Activated CD8-positive, alpha-beta T cell treated with anti-CD3 and anti-CD28 coated beads for 36 hours (primary cell): ENCODE measurements around the gene ARHGEF1. TPM values are rescaled to one million over a fixed set of nuclear protein-coding genes. Genes with fewer than 3 reads are reported as not detected.
A peak's percentile ranks its signal among the peaks of the same experiment; 100 is the strongest.

Experiments
- ATAC-seq: fragments of 200-7000 bp; cut with Tn5 transposase; one replicate; pipeline ENCODE4 v1.10.0; 2021; ENCODE audit warnings: mild to moderate bottlenecking, moderate library complexity
- CTCF ChIA-PET: fragments of 350-600 bp; sonication (Branson Sonifier 250); formaldehyde crosslinking; loops from one replicate; lab custom pipeline; 2021; ENCODE audit warnings: antibody characterized with exemption; lab: Charles Lee
- POLR2A ChIA-PET: fragments of 350-600 bp; sonication (Branson Sonifier 250); formaldehyde crosslinking; loops from one replicate; lab custom pipeline; 2021; ENCODE audit warnings: antibody characterized with exemption; lab: Charles Lee
- DNase-seq: peaks from one replicate; pipeline ENCODE4 v3.0.0-alpha.2; 2020
- H3K27ac Mint-ChIP-seq: one replicate; pipeline ENCODE4 v1.8.0; 2021; ENCODE audit warnings: mild to moderate bottlenecking, mixed read lengths
- H3K27me3 Mint-ChIP-seq: one replicate; pipeline ENCODE4 v1.8.0; 2021; ENCODE audit warnings: mixed read lengths
- H3K36me3 Mint-ChIP-seq: one replicate; pipeline ENCODE4 v1.8.0; 2021; ENCODE audit warnings: low read depth, mixed read lengths
- H3K4me1 Mint-ChIP-seq: one replicate; pipeline ENCODE4 v1.8.0; 2021; ENCODE audit warnings: low read depth, mixed read lengths
- H3K4me3 Mint-ChIP-seq: one replicate; pipeline ENCODE4 v1.8.0; 2021; ENCODE audit warnings: mild to moderate bottlenecking, moderate library complexity, mixed read lengths
- H3K9me3 Mint-ChIP-seq: one replicate; pipeline ENCODE4 v1.8.0; 2021; ENCODE audit warnings: mixed read lengths
- CTCF ChIP-seq: fragments of 200-600 bp; IDR thresholded peaks from one replicate; pipeline ENCODE4 v1.8.0; 2022; ENCODE audit warnings: antibody characterized with exemption, mild to moderate bottlenecking
- intact Hi-C: fragments of 100-400 bp; cut with micrococcal nuclease; formaldehyde crosslinking; loops from one replicate; pipeline ENCODE4 v1.10.0; 2022
- total RNA-seq, 2 experiments: library from RNA; stranded (reverse); gene quantifications; one replicate each; pipeline ENCODE4 v1.2.3, GENCODE V29; 2021

The ARHGEF1 gene
- total RNA-seq, 2 experiments from 2014 or later, result 307 to 308 TPM

GRCh38 chr19:41880329-41880708 is 2.7 kb upstream of the ARHGEF1 start:
- peaks cover 17% of the 10 kb centered on the region for H3K36me3 Mint-ChIP-seq
- H3K9me3 Mint-ChIP-seq, result no peaks in the 10 kb centered on the region
- H3K27ac Mint-ChIP-seq, result no peak overlapping the region
- ATAC-seq (no peak), DNase-seq (no peak)
- no peaks in the 10 kb centered on the region for H3K27me3 Mint-ChIP-seq
- H3K4me1 Mint-ChIP-seq, result peaks cover 60% of the 10 kb centered on the region
- CTCF ChIA-PET, result interaction anchor here (1.0 kb wide), 1 partner anchor 20 kb away, joined by 3 read pairs; the partner anchor contains the start of gene RPS19
- intact Hi-C loops, result no loop called here
- no peak overlapping the region for H3K4me3 Mint-ChIP-seq
- POLR2A ChIA-PET, result interaction anchor here (0.8 to 13.9 kb wide), 4 partner anchors 8 to 26 kb away, joined by 3 to 282 read pairs (median 32); partner anchors contain the start of genes CD79A and RPS19
- TF ChIP-seq CTCF, result no peak

DNA sequence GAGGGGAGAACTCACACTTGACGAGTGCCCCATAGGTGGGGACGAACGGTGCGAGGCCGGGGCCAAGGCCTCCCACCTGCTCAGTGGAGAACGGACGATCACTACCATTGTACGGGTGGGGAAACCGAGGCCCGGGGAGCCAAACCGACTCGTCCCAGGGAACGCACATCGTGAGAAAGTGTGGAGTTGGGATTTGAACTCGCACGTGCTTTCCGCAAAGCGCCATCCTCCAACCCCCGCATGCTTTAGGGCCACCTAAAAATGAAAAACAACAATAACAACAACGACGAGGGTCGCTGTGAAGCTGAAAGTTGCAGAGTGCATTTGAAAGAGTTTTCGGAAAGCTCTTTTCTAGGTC is 458 bp downstream of the ARHGEF1 start:
- Mint-ChIP-seq H3K27ac (peak overlapping the region; percentile 94), H3K4me3 (peak overlapping the region; percentile 73), H3K27me3 (no peaks in the 10 kb centered on the region), H3K36me3 (peaks cover 31% of the 10 kb centered on the region), H3K4me1 (peaks cover 49% of the 10 kb centered on the region), H3K9me3 (no peaks in the 10 kb centered on the region)
- intact Hi-C loops, result no loop called here
- ATAC-seq (no peak), DNase-seq (peak; percentile 28)
- TF ChIP-seq CTCF, result no peak
- POLR2A ChIA-PET, result interaction anchor here (1.0 to 13.9 kb wide), 6 partner anchors 11 to 75 kb away, joined by 3 to 282 read pairs (median 33); partner anchors contain the start of genes CD79A and RPS19
- CTCF ChIA-PET, result interaction anchor here (6.3 kb wide), 1 partner anchor 10 kb away, joined by 61 read pairs; no protein-coding TSS in a partner anchor

DNA sequence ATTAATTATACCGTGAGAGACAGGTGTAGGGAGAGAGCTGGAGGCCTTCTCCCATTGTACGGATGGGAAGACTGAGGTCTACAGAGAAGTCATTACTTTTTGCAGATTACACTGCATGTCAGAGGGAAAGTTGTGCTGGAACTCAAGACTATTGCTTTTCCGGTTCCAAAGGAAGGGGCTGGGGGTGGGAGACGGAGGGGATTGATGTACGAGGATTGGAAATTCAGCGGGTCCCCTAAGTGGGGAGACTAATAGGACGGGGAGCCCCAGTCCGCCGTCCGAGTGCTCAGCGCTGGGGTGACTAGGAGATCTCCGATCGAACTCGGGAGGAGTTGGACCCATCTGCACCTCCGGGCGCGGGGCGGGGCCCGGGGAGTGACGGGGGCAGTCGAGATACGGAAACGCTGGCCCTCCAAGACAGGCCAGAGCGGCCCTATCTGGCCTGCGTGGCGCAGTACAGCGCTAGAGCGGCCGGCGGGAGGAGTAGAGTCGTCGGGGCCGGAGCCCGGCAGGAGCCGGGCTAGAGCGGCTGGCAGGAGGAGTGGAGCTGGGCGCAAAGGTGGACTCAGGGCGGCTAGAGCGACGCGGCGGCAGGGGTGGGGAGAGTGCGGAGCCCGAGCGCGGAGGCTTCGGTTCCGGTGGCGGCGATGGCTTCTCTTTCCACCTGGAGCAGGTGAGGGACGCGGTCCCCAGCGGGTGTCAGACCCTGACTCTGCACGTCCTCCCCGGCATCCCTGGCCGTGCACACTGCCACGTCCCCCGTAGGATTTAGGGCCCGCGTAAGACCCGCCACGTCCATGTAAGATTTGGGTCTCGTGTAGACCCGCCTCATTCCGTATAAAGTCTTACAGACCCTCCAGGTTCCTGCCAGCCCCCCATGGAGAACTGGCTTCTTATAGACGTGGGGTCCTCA is 1.1 kb downstream of the ARHGEF1 start:
- ChIA-PET CTCF (interaction anchor here (0.8 to 6.3 kb wide), 5 partner anchors 10 to 89 kb away, joined by 3 to 61 read pairs (median 16); partner anchors contain the start of gene RPS19), POLR2A (interaction anchor here (0.9 to 13.9 kb wide), 14 partner anchors 12 to 75 kb away, joined by 3 to 282 read pairs (median 6); partner anchors contain the start of genes CD79A, RABAC1 and RPS19)
- peaks cover 50% of the 10 kb centered on the region for H3K4me1 Mint-ChIP-seq
- ATAC-seq, result peak; percentile 73
- DNase-seq, result peak; percentile 94
- no peaks in the 10 kb centered on the region for H3K27me3 Mint-ChIP-seq
- TF ChIP-seq CTCF, result no peak
- intact Hi-C loops, result no loop called here
- H3K36me3 Mint-ChIP-seq, result peaks cover 37% of the 10 kb centered on the region
- H3K27ac Mint-ChIP-seq, result peak overlapping the region; percentile 94
- peak overlapping the region; percentile 73 for H3K4me3 Mint-ChIP-seq
- no peaks in the 10 kb centered on the region for H3K9me3 Mint-ChIP-seq

DNA sequence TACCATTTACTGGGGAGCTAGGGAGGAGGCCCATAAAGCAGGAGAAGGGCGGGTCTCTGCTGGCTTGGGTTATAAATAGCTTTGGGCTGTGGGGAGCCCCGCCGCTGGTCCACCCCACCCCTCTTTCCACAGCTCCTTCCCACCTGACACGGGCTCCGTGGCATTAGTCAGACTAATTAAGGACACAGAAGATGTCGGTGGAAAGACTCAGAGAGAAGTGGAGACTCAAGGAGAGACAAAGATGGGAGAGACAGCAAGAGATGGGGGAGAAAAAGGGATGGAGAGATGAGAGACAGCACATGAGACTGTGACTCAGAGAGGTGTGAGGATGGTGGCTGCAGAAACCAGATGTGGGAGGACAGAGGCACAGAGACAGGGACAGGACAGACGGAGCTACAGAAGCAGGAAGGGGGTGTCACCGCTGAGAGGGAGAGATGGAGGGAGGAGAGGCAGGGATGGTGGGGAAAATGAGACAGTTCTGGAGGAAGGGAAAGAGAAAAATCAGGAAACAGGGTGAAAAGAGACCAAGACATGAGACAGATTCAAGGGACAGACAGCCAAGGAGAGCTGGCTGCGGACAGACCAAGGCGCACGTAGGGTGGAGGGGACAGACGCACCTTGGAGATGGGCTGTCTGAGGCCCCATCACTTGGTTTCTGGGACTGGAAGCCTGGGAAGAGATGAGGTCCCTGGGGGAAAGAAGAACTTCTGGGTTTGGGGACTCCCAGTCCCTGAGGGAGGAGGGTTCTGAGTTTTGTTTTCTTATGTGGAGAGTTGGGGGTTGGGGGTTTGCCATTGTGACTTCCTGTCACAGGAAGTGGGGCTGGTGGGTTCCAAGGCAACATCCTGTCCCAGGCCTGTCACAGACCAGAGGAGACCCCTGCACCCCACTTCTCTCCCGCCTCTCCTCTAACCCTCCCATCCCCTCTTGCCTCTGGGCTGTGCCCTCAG is 4.1 kb downstream of the ARHGEF1 start:
- Mint-ChIP-seq H3K27ac (peak overlapping the region; percentile 93), H3K4me1 (peaks cover 58% of the 10 kb centered on the region), H3K4me3 (peak overlapping the region; percentile 73), H3K36me3 (peaks cover 57% of the 10 kb centered on the region), H3K9me3 (no peaks in the 10 kb centered on the region), H3K27me3 (no peaks in the 10 kb centered on the region)
- ATAC-seq (peak; percentile 45), DNase-seq (peak; percentile 88)
- intact Hi-C loops, result loop anchor here (5.0 kb wide), 1 partner anchor 60 kb away; no protein-coding TSS in a partner anchor
- ChIA-PET CTCF (interaction anchor here (0.7 to 6.3 kb wide), 12 partner anchors 9 to 71 kb away, joined by 3 to 61 read pairs (median 7); partner anchors contain the start of genes RABAC1 and RPS19), POLR2A (interaction anchor here (0.6 to 13.9 kb wide), 14 partner anchors 9 to 70 kb away, joined by 3 to 282 read pairs (median 6); partner anchors contain the start of genes CD79A and RPS19)
- no peak for TF ChIP-seq CTCF
